CD4-positive, alpha-beta T cell treated with Interleukin-21 for 1 hour (primary cell): ENCODE measurements around the gene MTFR1L.
A peak's percentile ranks its signal among the peaks of the same experiment; 100 is the strongest.
"Not testable (repeated sequence)": the region's sequence is repeated elsewhere in the genome, so short reads cannot be mapped to it uniquely, and the experiment has no call there.

Experiments
- DNase-seq: peaks from one replicate; pipeline ENCODE4 v3.0.0-alpha.2; 2020

Gene MTFR1L

GRCh38 chr1:25829046-25829445 is 9.3 kb downstream of the MTFR1L start:
- DNase-seq = no peak

- no peak for DNase-seq
These were observed 11.9 kb downstream of the MTFR1L start for GRCh38 chr1:25831569-25832196.

GRCh38 chr1:25832336-25833037 is 12.7 kb downstream of the MTFR1L start:
- DNase-seq = no peak

GRCh38 chr1:25833158-25833557 is 13.4 kb downstream of the MTFR1L start:
- DNase-seq = no peak

GRCh38 chr1:25834894-25835293 is 15.1 kb downstream of the MTFR1L start:
- no peak for DNase-seq

GRCh38 chr1:25836695-25837094 is 16.9 kb downstream of the MTFR1L start:
- no peak for DNase-seq

- no peak for DNase-seq
These were observed 17.6 kb downstream of the MTFR1L start for GRCh38 chr1:25837262-25837875.

GRCh38 chr1:25839808-25840207 is 20.1 kb downstream of the MTFR1L start:
- not testable (repeated sequence) for DNase-seq

- no peak for DNase-seq
These were observed 23.7 kb downstream of the MTFR1L start for GRCh38 chr1:25843483-25843882.

GRCh38 chr1:25844536-25845337 is 25.0 kb downstream of the MTFR1L start:
- DNase-seq = no peak

- no peak for DNase-seq
These were observed 25.9 kb downstream of the MTFR1L start for GRCh38 chr1:25845664-25846063.

- DNase-seq = no peak
These were observed 28.2 kb downstream of the MTFR1L start for GRCh38 chr1:25847929-25848328.

GRCh38 chr1:25848531-25848930 is 28.8 kb downstream of the MTFR1L start:
- no peak for DNase-seq

- no peak for DNase-seq
These were observed 34.8 kb downstream of the MTFR1L start for GRCh38 chr1:25854554-25854953.

GRCh38 chr1:25856856-25857255 is 37.1 kb downstream of the MTFR1L start:
- no peak for DNase-seq

- no peak for DNase-seq
These were observed 38.7 kb downstream of the MTFR1L start for GRCh38 chr1:25858494-25858893.

- DNase-seq = peak; percentile 91
These were observed 39.4 kb downstream of the MTFR1L start, which contains the start of gene AUNIP for GRCh38 chr1:25858906-25859789. AUNIP (minus strand) TSS chr1:25859457; CDS start chr1:25859357, 100 bp downstream.

- DNase-seq = no peak
These were observed 41.8 kb downstream of the MTFR1L start for GRCh38 chr1:25861316-25862286.

GRCh38 chr1:25862785-25863485 is 43.2 kb downstream of the MTFR1L start:
- DNase-seq = no peak
